HL-60 (cell line): ENCODE measurements around the gene HTR1E.

Experiments used
- DNase-seq, 2 experiments: peaks; one replicate each; pipeline ENCODE4 v3.0.0-alpha.2; 2010 to 2020; ENCODE audit warnings: low read depth in 1 of 2, low spot score in 1 of 2
- H3K27ac ChIP-seq: fragments of 250-450 bp; sonication (Bioruptor Pico); replicated peaks from 2 replicates; pipeline ENCODE4 v1.5.1; 2020; ENCODE audit warnings: mild to moderate bottlenecking, moderate library complexity
- H3K27me3 ChIP-seq: fragments of 250-450 bp; sonication (Bioruptor Pico); 2 replicates; pipeline ENCODE4 v1.5.1; 2021; ENCODE audit warnings: mild to moderate bottlenecking, moderate library complexity; ENCODE audit not compliant: insufficient read depth, poor library complexity, severe bottlenecking
- H3K4me3 ChIP-seq: replicated peaks from 2 replicates; pipeline ENCODE4 v1.5.1; 2011; ENCODE audit warnings: mild to moderate bottlenecking, control low read depth, low read length; ENCODE audit not compliant: insufficient read depth
- GABPA ChIP-seq: IDR thresholded peaks from 2 replicates; pipeline ENCODE4 v1.6.1; 2012; ENCODE audit warnings: low read depth
- POLR2AphosphoS5 ChIP-seq: IDR thresholded peaks from 2 replicates; pipeline ENCODE4 v1.6.1; 2012; ENCODE audit warnings: low read depth
- SPI1 ChIP-seq: IDR thresholded peaks from 2 replicates; pipeline ENCODE4 v1.6.1; 2012; ENCODE audit warnings: low read depth, mild to moderate bottlenecking, borderline replicate concordance
- TF ChIP-seq, protein P1 (sequence below): IDR thresholded peaks from 2 replicates; pipeline ENCODE4 v1.6.1; 2012; ENCODE audit warnings: low read depth; ENCODE audit not compliant: insufficient replicate concordance
- TF ChIP-seq, protein P2 (sequence below): IDR thresholded peaks from one replicate; pipeline ENCODE4 v1.5.1; 2011; ENCODE audit warnings: low read length, control low read depth, inconsistent platforms; ENCODE audit not compliant: insufficient read depth

The HTR1E gene

DNA sequence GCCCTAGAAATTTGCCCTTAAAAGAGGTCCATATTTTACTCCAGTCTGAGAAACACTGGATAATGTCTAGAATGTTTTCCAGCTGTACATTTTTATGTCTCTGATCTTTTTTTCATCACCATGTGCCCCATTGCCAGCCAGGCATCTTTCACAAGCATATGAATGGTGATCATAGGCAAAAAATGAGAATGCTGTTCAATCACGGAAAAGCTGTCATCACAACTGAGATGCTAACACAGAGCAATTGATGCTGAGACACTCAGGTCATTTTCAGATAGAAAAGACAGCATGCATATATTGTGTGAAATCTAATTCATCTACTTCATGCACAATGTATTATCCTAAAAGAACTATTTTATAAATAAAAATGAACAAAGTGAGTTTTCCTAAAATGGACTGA, 116.0 kb downstream of the HTR1E start:
- TF ChIP-seq, protein P1, sequence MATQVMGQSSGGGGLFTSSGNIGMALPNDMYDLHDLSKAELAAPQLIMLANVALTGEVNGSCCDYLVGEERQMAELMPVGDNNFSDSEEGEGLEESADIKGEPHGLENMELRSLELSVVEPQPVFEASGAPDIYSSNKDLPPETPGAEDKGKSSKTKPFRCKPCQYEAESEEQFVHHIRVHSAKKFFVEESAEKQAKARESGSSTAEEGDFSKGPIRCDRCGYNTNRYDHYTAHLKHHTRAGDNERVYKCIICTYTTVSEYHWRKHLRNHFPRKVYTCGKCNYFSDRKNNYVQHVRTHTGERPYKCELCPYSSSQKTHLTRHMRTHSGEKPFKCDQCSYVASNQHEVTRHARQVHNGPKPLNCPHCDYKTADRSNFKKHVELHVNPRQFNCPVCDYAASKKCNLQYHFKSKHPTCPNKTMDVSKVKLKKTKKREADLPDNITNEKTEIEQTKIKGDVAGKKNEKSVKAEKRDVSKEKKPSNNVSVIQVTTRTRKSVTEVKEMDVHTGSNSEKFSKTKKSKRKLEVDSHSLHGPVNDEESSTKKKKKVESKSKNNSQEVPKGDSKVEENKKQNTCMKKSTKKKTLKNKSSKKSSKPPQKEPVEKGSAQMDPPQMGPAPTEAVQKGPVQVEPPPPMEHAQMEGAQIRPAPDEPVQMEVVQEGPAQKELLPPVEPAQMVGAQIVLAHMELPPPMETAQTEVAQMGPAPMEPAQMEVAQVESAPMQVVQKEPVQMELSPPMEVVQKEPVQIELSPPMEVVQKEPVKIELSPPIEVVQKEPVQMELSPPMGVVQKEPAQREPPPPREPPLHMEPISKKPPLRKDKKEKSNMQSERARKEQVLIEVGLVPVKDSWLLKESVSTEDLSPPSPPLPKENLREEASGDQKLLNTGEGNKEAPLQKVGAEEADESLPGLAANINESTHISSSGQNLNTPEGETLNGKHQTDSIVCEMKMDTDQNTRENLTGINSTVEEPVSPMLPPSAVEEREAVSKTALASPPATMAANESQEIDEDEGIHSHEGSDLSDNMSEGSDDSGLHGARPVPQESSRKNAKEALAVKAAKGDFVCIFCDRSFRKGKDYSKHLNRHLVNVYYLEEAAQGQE, result no peak
- no peak for TF ChIP-seq SPI1
- no peak for TF ChIP-seq POLR2AphosphoS5
- TF ChIP-seq GABPA, result no peak
- H3K27ac ChIP-seq, result no peak overlapping the region
- H3K27me3 ChIP-seq, result peaks cover 15% of the 10 kb centered on the region
- no peak overlapping the region for H3K4me3 ChIP-seq
- DNase-seq, result no peak

DNA sequence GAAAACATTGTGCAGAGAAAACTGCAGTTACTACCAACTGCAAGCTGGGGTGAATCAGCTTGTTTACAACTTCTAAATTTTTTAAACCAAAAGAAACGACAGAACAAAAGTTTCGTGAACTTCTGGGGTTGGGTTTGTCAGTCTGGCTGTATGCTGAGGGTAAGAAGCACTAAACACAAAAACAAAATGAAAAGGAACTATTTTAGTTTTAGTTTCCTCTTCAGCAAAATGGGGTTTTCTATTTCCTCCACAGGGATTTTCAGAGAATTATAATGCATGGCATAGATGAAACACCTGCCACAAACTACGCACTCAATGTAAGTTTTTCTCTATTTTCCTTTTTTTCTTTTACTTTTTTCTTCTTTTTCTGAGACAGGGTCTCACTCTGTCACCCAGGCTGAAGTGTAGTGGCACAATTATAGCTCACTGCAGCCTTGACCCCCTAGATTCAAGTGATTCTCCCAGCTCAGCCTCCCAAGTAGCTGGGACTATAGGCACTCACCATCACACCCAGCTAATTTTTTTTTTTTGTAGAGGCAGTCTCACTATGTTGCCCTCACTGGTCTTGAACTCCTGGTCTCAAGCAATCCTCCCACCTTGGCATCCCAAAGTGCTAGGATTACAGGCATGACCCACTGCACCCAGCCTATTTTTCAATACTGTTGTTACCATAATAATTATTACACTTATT, 117.0 kb downstream of the HTR1E start:
- Histone ChIP-seq H3K27me3 (peaks cover 12% of the 10 kb centered on the region), H3K27ac (no peak overlapping the region), H3K4me3 (no peak overlapping the region)
- DNase-seq, result no peak
- TF ChIP-seq, protein P1, result no peak
- TF ChIP-seq SPI1, result no peak
- TF ChIP-seq POLR2AphosphoS5, result no peak
- TF ChIP-seq, protein P2, sequence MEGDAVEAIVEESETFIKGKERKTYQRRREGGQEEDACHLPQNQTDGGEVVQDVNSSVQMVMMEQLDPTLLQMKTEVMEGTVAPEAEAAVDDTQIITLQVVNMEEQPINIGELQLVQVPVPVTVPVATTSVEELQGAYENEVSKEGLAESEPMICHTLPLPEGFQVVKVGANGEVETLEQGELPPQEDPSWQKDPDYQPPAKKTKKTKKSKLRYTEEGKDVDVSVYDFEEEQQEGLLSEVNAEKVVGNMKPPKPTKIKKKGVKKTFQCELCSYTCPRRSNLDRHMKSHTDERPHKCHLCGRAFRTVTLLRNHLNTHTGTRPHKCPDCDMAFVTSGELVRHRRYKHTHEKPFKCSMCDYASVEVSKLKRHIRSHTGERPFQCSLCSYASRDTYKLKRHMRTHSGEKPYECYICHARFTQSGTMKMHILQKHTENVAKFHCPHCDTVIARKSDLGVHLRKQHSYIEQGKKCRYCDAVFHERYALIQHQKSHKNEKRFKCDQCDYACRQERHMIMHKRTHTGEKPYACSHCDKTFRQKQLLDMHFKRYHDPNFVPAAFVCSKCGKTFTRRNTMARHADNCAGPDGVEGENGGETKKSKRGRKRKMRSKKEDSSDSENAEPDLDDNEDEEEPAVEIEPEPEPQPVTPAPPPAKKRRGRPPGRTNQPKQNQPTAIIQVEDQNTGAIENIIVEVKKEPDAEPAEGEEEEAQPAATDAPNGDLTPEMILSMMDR, result no peak
- TF ChIP-seq GABPA, result no peak

DNA sequence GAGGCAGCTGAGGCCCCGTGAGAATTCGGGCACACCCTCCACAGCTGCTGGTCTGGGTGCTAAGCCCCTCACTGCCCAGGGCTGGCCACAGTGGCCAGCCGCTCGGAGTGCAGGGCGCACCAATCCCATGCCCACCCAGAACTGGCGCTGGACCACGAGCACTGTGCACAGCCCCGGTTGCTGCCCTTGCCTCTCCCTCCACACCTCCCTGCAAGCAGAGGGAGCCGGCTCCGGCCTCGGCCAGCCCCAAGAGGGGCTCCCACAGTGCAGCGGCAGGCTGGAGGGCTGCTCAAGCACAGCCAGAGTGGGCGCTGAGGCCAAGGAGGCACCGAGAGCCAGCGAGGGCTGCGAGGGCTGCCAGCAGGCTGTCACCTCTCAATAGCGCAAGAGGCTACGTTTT, 122.6 kb downstream of the HTR1E start:
- TF ChIP-seq, protein P1, result no peak
- TF ChIP-seq SPI1 (no peak), POLR2AphosphoS5 (no peak), GABPA (no peak)
- TF ChIP-seq, protein P2, result no peak
- no peak for DNase-seq
- no peak overlapping the region for H3K4me3 ChIP-seq
- no peak overlapping the region for H3K27ac ChIP-seq
- peaks cover 2% of the 10 kb centered on the region for H3K27me3 ChIP-seq
